H1 (cell line): Measurements from ENCODE around the gene SCN8A. TPM values are rescaled to one million over a fixed set of nuclear protein-coding genes. Genes with fewer than 3 reads are reported as not detected.

Source experiments
- BACH1 ChIP-seq: IDR thresholded peaks from 2 replicates; pipeline ENCODE4 v1.6.1; 2012; ENCODE audit warnings: low read length, improper control_type of control experiment
- BCL11A ChIP-seq, 2 experiments: IDR thresholded peaks; one replicate each; pipeline ENCODE4 v1.6.1; 2011; ENCODE audit warnings: low read depth in 2 of 2, low read length in 2 of 2, mild to moderate bottlenecking in 2 of 2
- BRCA1 ChIP-seq: IDR thresholded peaks from 2 replicates; pipeline ENCODE4 v1.6.1; 2012; ENCODE audit warnings: low read depth, low read length, improper control_type of control experiment
- CREB1 ChIP-seq: IDR thresholded peaks from 2 replicates; pipeline ENCODE4 v1.6.1; 2012; ENCODE audit warnings: inconsistent platforms
- CTBP2 ChIP-seq: IDR thresholded peaks from 2 replicates; pipeline ENCODE4 v1.7.0; 2011; ENCODE audit warnings: borderline replicate concordance, mild to moderate bottlenecking, moderate library complexity, mixed read lengths, low read length; ENCODE audit not compliant: insufficient read depth, insufficient read length
- JUND ChIP-seq: IDR thresholded peaks from 2 replicates; pipeline ENCODE4 v1.6.1; 2011; ENCODE audit warnings: mild to moderate bottlenecking, improper control_type of control experiment, low read length
- POLR2A ChIP-seq, 2 experiments: IDR thresholded peaks; 1 replicate in 1 of 2; 2 replicates in 1 of 2; pipeline ENCODE4 v1.6.1; 2011; ENCODE audit warnings: low read depth in 2 of 2, low read length in 2 of 2, mild to moderate bottlenecking in 2 of 2; ENCODE audit errors: control extremely low read depth in 1 of 2
- POU5F1 ChIP-seq: IDR thresholded peaks from 2 replicates; pipeline ENCODE4 v1.6.1; 2011; ENCODE audit warnings: low read depth, mild to moderate bottlenecking, low read length, moderate library complexity
- RBBP5 ChIP-seq: IDR thresholded peaks from 2 replicates; pipeline ENCODE4 v1.7.1; 2012; ENCODE audit warnings: low read depth, mild to moderate bottlenecking, inconsistent platforms, low read length, moderate library complexity, borderline replicate concordance
- SAP30 ChIP-seq: fragments of 300-600 bp; sonication (generic); IDR thresholded peaks from 2 replicates; pipeline ENCODE4 v1.7.1; 2012; ENCODE audit warnings: low read length, moderate library complexity, mild to moderate bottlenecking, inconsistent platforms; ENCODE audit not compliant: insufficient read depth, insufficient replicate concordance
- SP1 ChIP-seq: IDR thresholded peaks from 2 replicates; pipeline ENCODE4 v1.6.1; 2011; ENCODE audit warnings: low read depth, low read length
- SP2 ChIP-seq: IDR thresholded peaks from 2 replicates; pipeline ENCODE4 v1.6.1; 2012; ENCODE audit warnings: mild to moderate bottlenecking, low read length, inconsistent platforms
- SUZ12 ChIP-seq: fragments of 200-600 bp; sonication (generic); IDR thresholded peaks from 2 replicates; pipeline ENCODE4 v1.6.1; 2012; ENCODE audit warnings: mild to moderate bottlenecking, inconsistent platforms, low read length, moderate library complexity, mixed read lengths
- TAF7 ChIP-seq: optimal IDR thresholded peaks from 2 replicates; pipeline ENCODE3; 2011; ENCODE audit warnings: low read depth, mild to moderate bottlenecking, inconsistent platforms, low read length, moderate library complexity, borderline replicate concordance
- TBP ChIP-seq: IDR thresholded peaks from 2 replicates; pipeline ENCODE4 v1.6.1; 2011; ENCODE audit warnings: low read depth, low read length, improper control_type of control experiment
- TCF12 ChIP-seq: IDR thresholded peaks from 2 replicates; pipeline ENCODE4 v1.6.1; 2011; ENCODE audit warnings: low read depth, mild to moderate bottlenecking, low read length
- USF2 ChIP-seq: IDR thresholded peaks from 2 replicates; pipeline ENCODE4 v1.6.1; 2011; ENCODE audit warnings: low read length, improper control_type of control experiment
- polyA plus RNA-seq, 7 experiments: library from polyadenylated mRNA; depleted of rRNA in 3 of 7; stranded (reverse) in 5 of 7; unstranded in 2 of 7; fragments of >200 nt in 5 of 7; fragments of 200-250 nt in 2 of 7; gene quantifications; 1 replicate in 5 of 7; 2 replicates in 1 of 7; 4 replicates in 1 of 7; pipeline versions ENCODE4 v1.2.1 to v1.2.3, GENCODE V29; 2011 to 2013; ENCODE audit warnings: missing spikeins in 2 of 7, mixed read lengths in 2 of 7
- total RNA-seq: library from RNA; stranded (reverse); fragmentation: NEBNext Ultra II Directional; extraction: Animal tissue kit (Norgen Biotek cat#: 25700); gene quantifications from 2 replicates; pipeline ENCODE4 v1.2.1, GENCODE V29; 2021
- TF ChIP-seq, protein P1 (sequence below): IDR thresholded peaks from 2 replicates; pipeline ENCODE4 v1.6.1; 2012; ENCODE audit warnings: low read length, inconsistent platforms
- TF ChIP-seq, protein P2 (sequence below), 3 experiments: IDR thresholded peaks; 1 replicate in 2 of 3; 2 replicates in 1 of 3; pipeline versions ENCODE4 v1.5.1 to v1.6.1; 2011; ENCODE audit warnings: low read length in 3 of 3, mild to moderate bottlenecking in 3 of 3, inconsistent platforms in 2 of 3, low read depth in 1 of 3, moderate library complexity in 1 of 3; ENCODE audit not compliant: insufficient read depth in 1 of 3; ENCODE audit errors: control extremely low read depth in 1 of 3

SCN8A gene
- total and polyA plus RNA-seq, 2 of the 8 experiments (the other 6 are each of a cell fraction or from before 2014, with no cell fraction given), result 6.3 to 10.7 TPM

DNA sequence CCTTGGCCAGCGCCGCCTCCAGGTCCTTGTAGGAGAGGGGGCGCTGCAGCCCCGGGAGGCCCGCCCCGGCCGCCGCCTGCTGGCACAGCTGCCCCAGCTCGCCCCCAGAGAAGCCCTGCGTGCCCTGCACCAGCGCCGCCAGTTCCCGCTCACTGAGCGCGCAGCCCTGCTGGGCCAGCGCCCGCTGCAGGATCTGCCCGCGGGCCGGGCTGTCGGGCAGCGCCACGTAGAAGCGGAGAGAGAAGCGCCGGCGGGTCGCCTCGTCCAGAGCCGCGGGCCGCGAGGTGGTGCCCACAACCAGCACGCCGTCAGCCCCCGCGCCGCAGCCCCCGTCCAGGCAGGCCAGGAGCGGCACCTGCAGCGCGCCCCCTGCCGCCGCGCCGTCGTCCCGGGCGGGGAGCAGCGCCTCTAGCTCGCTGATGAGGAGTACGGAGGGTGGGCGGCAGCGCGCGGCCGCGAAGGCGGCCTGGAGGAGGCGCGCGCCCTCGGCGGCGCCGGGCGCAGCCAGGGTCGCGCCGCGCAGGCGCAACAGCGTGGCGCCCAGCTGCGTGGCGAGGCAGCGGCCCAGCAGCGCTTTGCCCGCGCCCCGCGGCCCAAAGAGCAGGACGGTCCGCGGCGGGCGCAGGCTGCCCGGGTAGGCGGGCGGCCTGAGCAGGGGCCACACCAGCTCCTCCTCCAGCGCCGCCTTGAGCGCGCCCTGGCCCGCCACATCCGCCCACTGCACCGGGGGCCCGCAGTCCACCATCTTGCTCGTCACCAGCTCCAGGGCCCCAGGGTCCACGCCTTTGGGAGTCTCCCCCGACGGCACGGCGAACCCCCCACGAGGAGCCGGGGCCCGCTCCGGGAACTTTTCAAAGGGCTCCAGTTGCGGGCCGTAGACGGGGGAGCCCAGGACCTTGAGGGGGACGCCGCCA lies 229.8 kb downstream of the SCN8A start (continued):
- no peak for TF ChIP-seq BRCA1
- no peak for TF ChIP-seq TBP
- TF ChIP-seq BCL11A (IDR thresholded peaks at IDR 0.05; ENCODE audit: low read depth in 2 of 2, low read length in 2 of 2), result no peak
- peak; percentile 35 for TF ChIP-seq TAF7
- TF ChIP-seq TCF12, result no peak
- peak; percentile 35 to 70; a peak in 2 of 3 replicates for TF ChIP-seq POLR2A (IDR thresholded peaks at IDR 0.05; ENCODE audit: control extremely low read depth in 1 of 2, low read depth in 2 of 2, low read length in 2 of 2)
- TF ChIP-seq CREB1, result 0 out of 2 replicates have a peak, but pooled peaks have one; percentile 18
- no peak for TF ChIP-seq SP1
- TF ChIP-seq, protein P1, sequence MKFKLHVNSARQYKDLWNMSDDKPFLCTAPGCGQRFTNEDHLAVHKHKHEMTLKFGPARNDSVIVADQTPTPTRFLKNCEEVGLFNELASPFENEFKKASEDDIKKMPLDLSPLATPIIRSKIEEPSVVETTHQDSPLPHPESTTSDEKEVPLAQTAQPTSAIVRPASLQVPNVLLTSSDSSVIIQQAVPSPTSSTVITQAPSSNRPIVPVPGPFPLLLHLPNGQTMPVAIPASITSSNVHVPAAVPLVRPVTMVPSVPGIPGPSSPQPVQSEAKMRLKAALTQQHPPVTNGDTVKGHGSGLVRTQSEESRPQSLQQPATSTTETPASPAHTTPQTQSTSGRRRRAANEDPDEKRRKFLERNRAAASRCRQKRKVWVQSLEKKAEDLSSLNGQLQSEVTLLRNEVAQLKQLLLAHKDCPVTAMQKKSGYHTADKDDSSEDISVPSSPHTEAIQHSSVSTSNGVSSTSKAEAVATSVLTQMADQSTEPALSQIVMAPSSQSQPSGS, result no peak
- TF ChIP-seq POU5F1, result no peak
- TF ChIP-seq USF2, result no peak
- TF ChIP-seq SP2, result no peak
- TF ChIP-seq BACH1, result no peak
- TF ChIP-seq SUZ12, result no peak
- peak; percentile 73; the same call in 1 of the 2 replicates for TF ChIP-seq RBBP5
- no peak for TF ChIP-seq CTBP2
- no peak for TF ChIP-seq SAP30
- TF ChIP-seq, protein P2, sequence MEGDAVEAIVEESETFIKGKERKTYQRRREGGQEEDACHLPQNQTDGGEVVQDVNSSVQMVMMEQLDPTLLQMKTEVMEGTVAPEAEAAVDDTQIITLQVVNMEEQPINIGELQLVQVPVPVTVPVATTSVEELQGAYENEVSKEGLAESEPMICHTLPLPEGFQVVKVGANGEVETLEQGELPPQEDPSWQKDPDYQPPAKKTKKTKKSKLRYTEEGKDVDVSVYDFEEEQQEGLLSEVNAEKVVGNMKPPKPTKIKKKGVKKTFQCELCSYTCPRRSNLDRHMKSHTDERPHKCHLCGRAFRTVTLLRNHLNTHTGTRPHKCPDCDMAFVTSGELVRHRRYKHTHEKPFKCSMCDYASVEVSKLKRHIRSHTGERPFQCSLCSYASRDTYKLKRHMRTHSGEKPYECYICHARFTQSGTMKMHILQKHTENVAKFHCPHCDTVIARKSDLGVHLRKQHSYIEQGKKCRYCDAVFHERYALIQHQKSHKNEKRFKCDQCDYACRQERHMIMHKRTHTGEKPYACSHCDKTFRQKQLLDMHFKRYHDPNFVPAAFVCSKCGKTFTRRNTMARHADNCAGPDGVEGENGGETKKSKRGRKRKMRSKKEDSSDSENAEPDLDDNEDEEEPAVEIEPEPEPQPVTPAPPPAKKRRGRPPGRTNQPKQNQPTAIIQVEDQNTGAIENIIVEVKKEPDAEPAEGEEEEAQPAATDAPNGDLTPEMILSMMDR (IDR thresholded peaks at IDR 0.05; ENCODE audit: control extremely low read depth in 1 of 3, insufficient read depth in 1 of 3, low read depth in 1 of 3, low read length in 3 of 3), result peak; percentile 31 to 64 (median 52)
- TF ChIP-seq JUND, result no peak
